Medulla oblongata (tissue), 1 donor: Measurements from ENCODE around the gene DPYD.
A peak's percentile ranks its signal among the peaks of the same experiment; 100 is the strongest.

ENCODE experiments used
- DNase-seq: peaks from one replicate; pipeline ENCODE4 v3.0.0-alpha.2; 2015; ENCODE audit errors: extremely low spot score

The DPYD gene

DNA sequence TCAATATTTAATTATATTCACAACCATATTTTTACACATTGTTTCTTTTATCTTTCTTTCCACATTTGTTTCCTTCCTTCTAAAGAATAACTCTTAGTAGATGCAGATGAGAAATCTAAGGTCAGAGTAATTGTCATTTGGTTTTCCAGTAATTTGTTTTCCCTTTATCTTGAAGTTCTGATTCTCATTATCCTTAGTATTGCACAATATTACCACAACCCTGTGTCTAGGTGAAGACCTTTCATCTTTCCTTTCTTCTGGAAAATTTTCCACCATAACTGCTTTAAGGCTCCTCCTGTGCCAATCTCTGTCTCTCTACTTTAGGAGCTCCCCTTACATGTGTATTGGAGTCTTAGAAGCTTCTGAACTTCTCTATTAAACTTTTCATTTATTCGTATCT, 209.0 kb downstream of the DPYD start:
- DNase-seq: no peak

DNA sequence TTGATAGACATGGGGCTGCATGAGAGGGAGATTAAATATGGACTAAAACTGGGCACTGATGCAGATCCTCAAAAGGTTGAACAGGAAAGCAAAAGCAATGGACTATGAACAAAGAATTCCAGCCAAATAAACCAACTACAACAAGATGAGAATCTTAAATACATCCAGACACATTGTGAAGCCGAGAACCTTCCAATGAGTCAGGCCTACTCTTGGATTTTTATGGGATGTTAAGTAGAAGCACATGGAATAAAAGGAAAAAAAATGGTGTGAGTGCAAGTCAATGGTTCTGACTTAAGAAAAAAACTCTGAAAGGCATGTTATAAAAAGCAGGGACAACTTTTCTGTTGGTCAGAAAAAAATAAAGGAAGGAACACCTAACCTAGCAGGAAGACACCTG, 227.2 kb downstream of the DPYD start:
- DNase-seq: no peak

- no peak for DNase-seq
These were observed 229.5 kb downstream of the DPYD start for GRCh38 chr1:97691325-97691724.

GRCh38 chr1:97685360-97685759, 235.5 kb downstream of the DPYD start:
- DNase-seq: no peak

- DNase-seq: no peak
These were observed 239.9 kb downstream of the DPYD start for GRCh38 chr1:97680894-97681293.

DNA sequence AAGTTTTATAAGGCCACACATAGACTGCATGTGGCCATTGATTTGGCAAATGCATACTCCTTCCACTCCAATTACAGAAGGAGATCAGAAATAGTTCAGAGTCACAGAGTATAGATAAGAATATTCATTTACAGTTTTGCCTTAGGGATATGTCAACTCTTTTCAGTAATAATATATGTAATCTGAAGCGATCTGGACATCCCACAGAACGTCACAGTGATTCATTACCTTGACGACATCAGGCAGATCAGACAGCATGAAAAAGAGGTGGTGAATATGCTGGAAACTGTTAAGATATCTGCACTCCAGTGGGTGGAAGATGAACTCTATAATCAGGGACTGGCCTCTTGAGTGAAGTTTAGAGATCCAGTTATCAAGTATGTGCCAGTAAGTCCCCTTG, 240.4 kb downstream of the DPYD start:
- DNase-seq: no peak

GRCh38 chr1:97677702-97678101, 243.1 kb downstream of the DPYD start:
- DNase-seq: no peak

DNA sequence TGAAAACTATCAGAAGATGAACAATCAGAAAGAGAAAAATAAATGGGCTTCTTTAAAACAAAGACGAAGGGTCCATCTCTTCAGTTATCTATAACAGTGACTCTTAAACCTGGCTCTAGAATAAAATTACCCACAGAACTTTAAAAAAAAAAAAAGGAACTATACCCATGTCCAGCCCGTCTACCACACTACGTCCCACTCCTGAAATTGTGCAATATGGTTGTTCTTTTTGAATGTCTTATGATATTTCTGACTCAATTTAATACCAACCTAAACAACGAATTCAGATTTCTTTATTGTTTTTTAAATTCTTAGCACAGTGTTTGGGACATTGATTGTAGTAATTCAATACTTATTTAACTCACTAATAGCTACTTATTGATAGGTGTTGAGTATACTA, 246.3 kb downstream of the DPYD start:
- DNase-seq: no peak

DNA sequence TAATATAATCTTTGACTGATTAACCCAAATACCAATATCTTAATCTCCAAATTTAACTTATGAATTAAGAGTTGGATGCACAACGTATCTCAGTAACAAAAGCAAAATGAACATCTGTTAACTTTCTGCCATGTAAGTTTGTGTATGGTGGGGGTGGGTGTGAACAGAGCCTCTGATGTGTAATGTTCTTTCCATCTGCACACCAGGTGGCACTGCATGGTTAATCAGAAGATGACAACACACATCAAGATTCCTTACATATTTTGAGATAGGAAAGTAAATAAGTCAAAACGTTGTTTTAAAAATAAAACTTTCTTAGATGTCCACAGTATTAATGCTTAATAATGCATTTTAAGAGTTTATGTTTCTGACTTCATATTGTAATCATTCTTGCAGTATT, 251.9 kb downstream of the DPYD start:
- DNase-seq: no peak

- DNase-seq: no peak
These were observed 260.3 kb downstream of the DPYD start for GRCh38 chr1:97660431-97661105.

DNA sequence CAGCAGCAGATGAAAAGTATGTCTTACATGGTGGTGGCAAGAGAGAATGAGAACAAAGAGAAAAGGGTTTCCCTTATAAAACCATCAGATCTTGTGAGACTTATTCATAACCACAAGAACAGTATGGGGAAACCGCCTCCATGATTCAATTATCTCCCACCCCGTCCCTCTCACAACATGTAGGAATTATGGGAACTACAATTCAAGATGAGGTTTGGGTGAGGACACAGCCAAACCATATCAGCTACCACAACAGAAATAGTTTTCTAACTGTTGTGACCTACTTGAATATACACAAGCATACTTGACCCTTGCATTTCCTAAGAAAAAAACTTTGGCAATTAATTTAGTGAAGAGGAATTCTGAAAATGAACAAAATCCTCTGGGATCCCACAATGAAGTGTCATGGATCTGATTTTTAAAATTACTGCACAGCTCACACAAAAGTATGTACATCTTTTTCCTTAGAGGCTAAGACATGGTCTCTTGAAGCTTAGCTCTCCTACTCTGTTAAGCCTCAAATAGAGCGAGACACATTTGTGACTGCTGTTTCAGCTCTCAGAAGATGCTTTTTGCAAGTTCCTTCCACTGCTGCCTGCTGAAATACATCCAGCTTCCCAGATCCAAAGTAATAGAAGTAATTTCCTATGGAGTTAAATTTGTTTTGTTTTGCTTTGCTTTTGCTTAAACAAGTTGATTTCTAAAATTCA, 265.8 kb downstream of the DPYD start:
- no peak for DNase-seq

- no peak for DNase-seq
These were observed 269.6 kb downstream of the DPYD start for GRCh38 chr1:97651250-97651649.

DNA sequence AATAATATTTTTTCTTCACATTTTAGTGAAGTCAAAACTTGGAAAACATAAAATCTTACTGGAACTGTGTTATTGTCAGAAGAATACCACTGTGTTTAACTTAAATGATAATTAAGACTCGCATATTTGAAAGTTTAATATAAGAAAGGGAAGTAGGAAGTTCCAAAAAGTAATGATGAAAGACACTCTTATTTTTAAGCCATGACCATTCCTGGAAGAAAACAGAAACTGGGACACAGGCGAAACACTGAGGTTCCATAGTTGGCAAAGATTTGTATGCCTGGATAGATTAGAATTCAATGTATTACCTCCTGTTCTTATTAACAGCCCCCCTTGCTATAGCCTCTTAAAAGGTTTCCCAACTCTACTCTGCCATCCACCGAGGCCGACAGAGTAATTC, 271.2 kb downstream of the DPYD start:
- no peak for DNase-seq

GRCh38 chr1:97647776-97648175, 273.1 kb downstream of the DPYD start:
- no peak for DNase-seq

DNA sequence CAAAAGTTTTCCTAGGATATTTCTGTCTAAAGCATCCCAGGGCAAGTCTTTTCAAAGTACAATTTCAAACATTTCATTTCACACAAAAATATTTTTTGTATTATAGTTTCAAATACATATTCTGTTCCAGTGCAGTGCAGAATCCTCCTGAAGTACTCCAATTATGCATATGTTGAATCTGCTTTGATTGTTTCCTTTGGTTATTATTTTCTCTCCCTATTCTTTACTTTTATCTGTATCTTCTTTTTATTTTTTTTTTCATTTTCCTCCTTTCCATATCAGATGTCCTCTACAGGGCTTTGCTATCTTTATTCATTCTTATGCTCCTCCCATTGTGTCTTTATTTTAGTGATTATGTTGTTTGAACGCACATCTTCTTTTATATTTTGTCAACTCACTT, 274.8 kb downstream of the DPYD start:
- DNase-seq: no peak

- DNase-seq: no peak
These were observed 280.2 kb downstream of the DPYD start for GRCh38 chr1:97640677-97641076.

DNA sequence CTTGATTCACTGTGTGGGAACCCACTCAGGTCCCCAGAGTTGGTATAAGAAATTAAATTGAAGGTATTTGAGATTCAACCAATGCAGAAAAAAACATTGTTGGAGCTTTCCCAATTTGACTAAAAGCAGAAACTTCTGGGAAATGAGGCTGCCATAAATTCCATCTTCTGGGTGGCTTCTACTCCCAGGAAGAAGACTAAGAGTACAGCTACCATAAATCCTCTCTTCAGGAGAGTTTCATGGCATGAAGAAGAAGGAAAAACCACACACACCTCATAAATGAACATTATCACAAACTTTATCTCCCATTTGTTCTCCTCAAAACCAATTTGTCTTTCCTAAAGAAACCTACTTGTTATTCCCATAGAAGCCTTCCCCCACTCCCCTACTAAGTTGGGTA, 283.9 kb downstream of the DPYD start:
- DNase-seq: no peak

DNA sequence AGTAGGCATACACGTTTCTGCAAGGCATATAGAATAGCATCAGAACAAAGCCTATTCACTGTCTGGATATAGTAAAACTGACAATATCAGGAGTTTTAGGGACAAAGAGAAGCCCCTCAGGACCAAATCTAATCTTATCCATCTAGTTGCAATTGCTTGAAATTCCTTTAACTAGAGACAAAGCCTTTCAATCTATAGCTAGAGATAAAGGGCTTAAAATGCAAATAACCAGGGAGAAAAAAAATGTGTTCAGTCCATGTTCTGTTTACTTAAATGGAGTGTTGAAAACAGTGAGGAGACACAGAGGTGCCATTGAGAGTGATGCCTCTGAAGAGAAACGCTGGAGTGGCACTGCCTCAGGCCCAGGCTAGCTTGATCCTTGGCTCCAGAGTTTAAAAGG, 286.1 kb downstream of the DPYD start:
- no peak for DNase-seq

GRCh38 chr1:97632776-97633175, 288.1 kb downstream of the DPYD start:
- DNase-seq: no peak

GRCh38 chr1:97632075-97632474, 288.8 kb downstream of the DPYD start:
- DNase-seq: no peak

GRCh38 chr1:97630948-97631347, 289.9 kb downstream of the DPYD start:
- peak; percentile 49 for DNase-seq

- DNase-seq: no peak
These were observed 290.6 kb downstream of the DPYD start for GRCh38 chr1:97630281-97630680.

DNA sequence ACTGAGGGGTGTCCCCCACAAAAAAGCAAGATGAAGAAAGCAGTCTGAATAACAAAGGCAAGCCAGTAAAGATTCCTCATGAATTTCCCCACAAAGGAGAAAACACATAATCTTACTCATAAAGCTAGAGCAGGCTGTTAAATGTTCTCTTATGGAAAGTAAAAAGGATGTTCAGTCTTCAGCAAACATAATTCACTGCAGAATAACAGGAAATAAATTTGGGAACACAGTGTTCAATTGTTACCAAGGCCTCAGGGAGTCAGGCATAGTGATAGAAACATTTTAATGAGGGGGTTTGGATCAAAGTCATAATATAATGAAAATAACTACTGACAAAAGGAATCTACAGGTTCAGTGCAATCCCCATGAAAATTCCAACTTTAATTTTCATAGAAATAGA, 297.6 kb downstream of the DPYD start:
- no peak for DNase-seq

GRCh38 chr1:97621955-97622354, 298.9 kb downstream of the DPYD start:
- DNase-seq: no peak
